ENCODE data around the gene ROBO4.

- TF ChIP-seq CTCF (IDR thresholded peaks at IDR 0.05 in 2 of 3, conservative IDR thresholded peaks at IDR 0.05 in 1 of 3; ENCODE audit: borderline replicate concordance in 1 of 3, insufficient read depth in 1 of 3, low read depth in 2 of 3, low read length in 2 of 3) (no peak), REST (IDR thresholded peaks at IDR 0.05; ENCODE audit: low read depth) (no peak), POLR2AphosphoS5 (IDR thresholded peaks at IDR 0.05; ENCODE audit: low read depth, low read length) (no peak), EZH2phosphoT487 (IDR thresholded peaks at IDR 0.05; ENCODE audit: borderline replicate concordance) (no peak), JUND (IDR thresholded peaks at IDR 0.05) (no peak), EZH2 (IDR thresholded peaks at IDR 0.05) (no peak)
Measured at GRCh38 chr11:124868331-124869274, 29.1 kb downstream of the ROBO4 start.

All from HCT116 (cell line).